ENCODE measurements around the gene SOS1.

Gene SOS1

GRCh38 chr2:39120771-39121522, at the start of gene SOS1 (continued):
- TF ChIP-seq ZNF670 (tag by site-specific recombination; IDR thresholded peaks at IDR 0.05; ENCODE audit: low read depth) (no peak), ZNF114 (tag by site-specific recombination; IDR thresholded peaks at IDR 0.05) (no peak), ZNF341 (tag by site-specific recombination; IDR thresholded peaks at IDR 0.05; ENCODE audit: low read depth) (no peak), SETDB1 (IDR thresholded peaks at IDR 0.05; ENCODE audit: insufficient read length, low read length) (no peak), ZNF596 (tag by site-specific recombination; IDR thresholded peaks at IDR 0.05) (peak; percentile 98), ZNF280D (tag by site-specific recombination; IDR thresholded peaks at IDR 0.05) (no peak), ZFHX2 (tag by site-specific recombination; conservative IDR thresholded peaks at IDR 0.05) (no peak), ZSCAN18 (tag by site-specific recombination; IDR thresholded peaks at IDR 0.05) (0 out of 2 replicates have a peak, but pooled peaks have one; percentile 26), ZNF140 (tag by site-specific recombination; IDR thresholded peaks at IDR 0.05) (no peak), ZSCAN4 (tag by site-specific recombination; IDR thresholded peaks at IDR 0.05) (peak; percentile 31; the same call in 1 of the 2 replicates), KLF9 (tag by site-specific recombination; IDR thresholded peaks at IDR 0.05; ENCODE audit: low read depth) (peak; percentile 85), ZBTB44 (tag by site-specific recombination; IDR thresholded peaks at IDR 0.05) (no peak), ZNF76 (tag by site-specific recombination; IDR thresholded peaks at IDR 0.05; ENCODE audit: borderline replicate concordance, low read depth) (no peak), TRIM28 (IDR thresholded peaks at IDR 0.05; ENCODE audit: borderline replicate concordance, low read length) (no peak), ZNF416 (tag by site-specific recombination; IDR thresholded peaks at IDR 0.05) (no peak), ZXDB (tag by site-specific recombination; IDR thresholded peaks at IDR 0.05) (peak; percentile 86), SALL2 (tag by site-specific recombination; IDR thresholded peaks at IDR 0.05; ENCODE audit: borderline replicate concordance) (no peak), ZNF133 (tag by site-specific recombination; IDR thresholded peaks at IDR 0.05) (no peak), KLF1 (tag by site-specific recombination; IDR thresholded peaks at IDR 0.05) (peak; percentile 63), ZEB2 (tag by site-specific recombination; IDR thresholded peaks at IDR 0.05) (peak; percentile 78), ZNF548 (tag by site-specific recombination; IDR thresholded peaks at IDR 0.05) (no peak), ZNF157 (tag by site-specific recombination; IDR thresholded peaks at IDR 0.05) (no peak), ZNF184 (tag by site-specific recombination; IDR thresholded peaks at IDR 0.05) (no peak), KLF8 (tag by site-specific recombination; IDR thresholded peaks at IDR 0.05) (peak; percentile 91), ZNF513 (tag by site-specific recombination; IDR thresholded peaks at IDR 0.05) (no peak), ZSCAN5A (tag by site-specific recombination; IDR thresholded peaks at IDR 0.05) (no peak), ZNF26 (tag by site-specific recombination; IDR thresholded peaks at IDR 0.05) (no peak), ZNF626 (tag by site-specific recombination; IDR thresholded peaks at IDR 0.05) (no peak), TCF7L2 (IDR thresholded peaks at IDR 0.05; ENCODE audit: borderline replicate concordance, low read depth, low read length) (no peak)
